Activated CD4-positive, alpha-beta T cell treated with anti-CD3 and anti-CD28 coated beads, Interleukin-2, amount 50 U/mL, for 4 hours (primary cell): ENCODE results near the gene PLA2G4B.

ENCODE experiments used
- DNase-seq, 2 experiments: peaks; one replicate each; pipeline ENCODE4 v3.0.0-alpha.2; 2020

The PLA2G4B gene

GRCh38 chr15:41809526-41810220, 29.0 kb upstream of the PLA2G4B start:
- DNase-seq = no peak

- no peak for DNase-seq
These were observed 27.8 kb upstream of the PLA2G4B start for GRCh38 chr15:41810651-41811431.

GRCh38 chr15:41811432-41812195, 27.0 kb upstream of the PLA2G4B start:
- DNase-seq = peak; percentile 68 to 72

DNA sequence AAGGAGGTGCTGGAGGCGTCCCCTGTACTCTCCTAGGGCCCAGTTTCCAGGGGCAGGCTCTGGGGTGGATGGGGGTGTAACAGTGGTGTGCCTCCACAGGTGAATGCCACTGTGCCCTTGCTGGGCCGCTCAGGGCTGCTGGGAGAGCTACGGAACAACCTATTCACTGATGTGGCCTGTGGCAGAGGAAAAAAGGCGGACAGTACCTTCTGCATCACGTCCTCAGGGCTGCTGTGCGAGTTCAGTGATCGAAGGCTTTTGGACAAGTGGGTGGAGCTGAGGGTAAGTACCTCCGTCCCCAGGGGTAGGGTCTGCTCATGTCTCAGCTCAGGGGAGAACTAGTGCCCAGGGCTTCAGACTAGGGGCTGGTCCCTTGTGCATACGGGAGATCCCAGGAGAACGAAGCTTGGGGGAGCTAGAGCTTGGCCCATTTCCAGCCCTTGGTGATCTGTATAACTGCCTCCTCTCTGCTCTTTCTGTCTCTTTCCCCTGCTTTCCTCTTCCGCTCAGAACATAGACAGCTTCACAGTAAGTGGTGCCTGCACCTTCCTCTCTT, 25.7 kb upstream of the PLA2G4B start:
- DNase-seq = no peak

GRCh38 chr15:41813426-41813825, 25.2 kb upstream of the PLA2G4B start:
- DNase-seq = no peak

DNA sequence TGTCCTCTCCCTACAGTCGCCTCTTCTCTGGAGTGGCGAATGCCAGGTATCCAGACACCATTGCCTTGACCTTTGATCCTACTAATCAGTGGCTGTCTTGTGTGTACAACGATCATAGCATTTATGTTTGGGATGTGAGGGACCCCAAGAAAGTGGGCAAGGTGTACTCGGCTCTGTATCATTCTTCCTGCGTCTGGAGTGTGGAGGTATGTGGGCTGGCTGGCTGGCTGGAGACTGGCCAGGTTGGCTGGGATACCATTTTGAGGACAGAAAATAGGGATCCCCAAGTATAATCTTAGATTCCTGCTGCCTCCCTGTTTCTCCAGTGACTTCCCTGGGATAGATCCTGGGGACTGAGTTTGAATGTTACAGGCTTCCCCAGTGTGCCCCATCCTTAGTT, 24.1 kb upstream of the PLA2G4B start:
- no peak for DNase-seq

GRCh38 chr15:41816788-41817187, 21.9 kb upstream of the PLA2G4B start:
- DNase-seq = no peak

DNA sequence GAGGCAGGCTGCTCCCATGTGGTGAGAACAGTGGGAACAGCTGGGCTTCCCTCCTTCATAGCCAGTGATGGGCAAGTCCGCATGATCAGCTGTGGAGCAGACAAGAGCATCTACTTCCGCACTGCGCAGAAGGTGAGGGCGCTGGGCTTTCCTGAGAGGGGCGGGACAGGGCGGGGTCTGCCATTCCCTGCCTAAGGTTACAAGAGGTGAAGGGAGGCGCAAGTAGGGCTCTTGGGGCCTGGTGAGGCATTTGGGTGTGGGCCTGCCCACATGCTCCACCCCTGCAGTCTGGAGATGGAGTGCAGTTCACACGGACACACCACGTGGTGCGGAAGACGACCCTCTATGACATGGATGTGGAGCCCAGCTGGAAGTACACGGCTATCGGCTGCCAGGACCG, 21.3 kb upstream of the PLA2G4B start:
- DNase-seq = no peak

DNA sequence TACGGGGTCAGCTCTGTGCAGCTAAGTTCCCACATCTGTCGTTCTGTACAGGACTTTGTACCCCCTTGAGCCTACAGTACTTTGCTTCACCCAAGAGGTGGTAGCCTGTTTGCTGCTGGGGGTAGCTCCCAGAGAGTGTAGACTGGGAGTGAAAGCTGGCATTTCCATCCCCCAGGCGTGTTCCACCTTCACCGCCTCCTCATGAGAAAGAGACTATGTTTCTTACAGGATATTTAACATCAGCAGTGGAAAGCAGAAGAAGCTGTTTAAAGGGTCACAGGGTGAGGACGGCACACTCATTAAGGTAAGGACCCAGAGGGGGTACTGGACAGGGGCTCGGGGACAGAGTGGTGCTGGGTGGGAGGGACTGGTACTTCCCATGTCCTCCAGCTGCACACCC, 20.9 kb upstream of the PLA2G4B start:
- no peak for DNase-seq

DNA sequence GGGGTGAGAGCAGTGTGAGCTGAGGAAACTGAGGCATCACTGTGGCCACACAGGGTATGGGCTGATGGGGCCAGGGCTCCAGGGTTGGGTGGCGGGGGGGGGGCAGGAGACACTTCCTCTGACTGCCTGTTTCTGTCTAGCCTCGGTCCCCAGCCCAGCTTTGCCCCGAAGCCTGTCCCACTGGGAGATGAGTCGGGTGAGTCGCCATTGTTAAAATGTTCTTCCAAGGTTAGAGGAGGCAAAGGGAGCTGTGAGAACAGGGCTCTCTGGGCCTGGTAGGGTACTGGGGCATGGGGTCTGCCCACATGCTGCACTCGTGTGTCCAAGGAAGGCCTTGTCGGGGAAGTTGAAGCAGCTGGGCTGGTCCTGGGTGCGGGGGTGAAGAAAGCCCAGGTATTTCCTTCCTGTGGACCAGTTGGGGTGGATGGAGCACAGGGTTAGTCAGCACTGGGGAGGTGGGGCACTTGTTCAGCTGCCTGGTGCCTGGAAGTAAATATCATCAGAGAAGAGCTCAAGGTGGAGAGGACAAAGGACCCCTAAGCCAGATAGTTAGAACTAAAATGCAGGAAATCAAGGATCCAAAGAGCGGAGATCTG, 19.1 kb upstream of the PLA2G4B start:
- no peak for DNase-seq

GRCh38 chr15:41820791-41821423, 17.7 kb upstream of the PLA2G4B start:
- no peak for DNase-seq

DNA sequence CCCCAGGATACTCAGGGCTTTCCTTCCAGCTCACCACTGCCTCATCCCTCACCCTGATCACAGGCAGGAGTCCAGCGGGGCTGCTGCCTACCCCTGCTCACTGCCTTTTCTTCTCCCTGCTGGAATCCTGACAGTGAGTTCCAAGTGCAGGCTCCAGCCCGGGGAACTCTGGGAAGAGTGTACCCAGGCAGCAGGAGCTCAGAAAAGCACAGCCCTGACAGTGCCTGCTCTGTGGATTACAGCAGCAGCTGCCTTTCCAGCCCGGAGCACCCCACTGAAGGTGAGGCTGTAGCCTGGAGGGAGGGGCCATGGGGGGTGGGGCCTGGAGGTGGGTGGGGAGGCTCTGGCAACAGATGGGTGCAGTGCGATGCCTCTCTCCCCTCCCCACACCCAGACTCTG, 16.8 kb upstream of the PLA2G4B start:
- DNase-seq = no peak

- no peak for DNase-seq
These were observed 16.2 kb upstream of the PLA2G4B start for GRCh38 chr15:41822471-41822870.

DNA sequence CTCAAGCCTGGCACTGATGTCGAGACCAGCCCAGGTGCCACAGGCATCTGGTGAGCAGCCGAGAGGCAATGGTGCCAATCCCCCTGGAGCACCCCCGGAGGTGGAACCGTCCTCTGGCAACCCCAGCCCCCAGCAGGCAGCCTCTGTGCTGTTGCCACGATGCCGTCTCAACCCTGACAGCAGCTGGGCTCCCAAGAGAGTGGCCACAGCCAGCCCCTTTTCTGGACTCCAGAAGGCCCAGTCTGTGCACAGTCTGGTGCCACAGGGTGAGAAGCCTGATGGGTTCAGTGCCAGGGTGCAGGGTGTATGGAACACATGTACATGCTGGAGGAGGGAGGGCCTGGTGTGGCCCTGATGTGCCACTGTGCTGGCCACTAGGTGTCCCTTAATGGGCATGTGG, 15.7 kb upstream of the PLA2G4B start:
- no peak for DNase-seq

- no peak for DNase-seq
These were observed 15.1 kb upstream of the PLA2G4B start for GRCh38 chr15:41823502-41823901.

- no peak for DNase-seq
These were observed 14.4 kb upstream of the PLA2G4B start for GRCh38 chr15:41824062-41824745.

- no peak for DNase-seq
These were observed 13.5 kb upstream of the PLA2G4B start for GRCh38 chr15:41825145-41825544.

DNA sequence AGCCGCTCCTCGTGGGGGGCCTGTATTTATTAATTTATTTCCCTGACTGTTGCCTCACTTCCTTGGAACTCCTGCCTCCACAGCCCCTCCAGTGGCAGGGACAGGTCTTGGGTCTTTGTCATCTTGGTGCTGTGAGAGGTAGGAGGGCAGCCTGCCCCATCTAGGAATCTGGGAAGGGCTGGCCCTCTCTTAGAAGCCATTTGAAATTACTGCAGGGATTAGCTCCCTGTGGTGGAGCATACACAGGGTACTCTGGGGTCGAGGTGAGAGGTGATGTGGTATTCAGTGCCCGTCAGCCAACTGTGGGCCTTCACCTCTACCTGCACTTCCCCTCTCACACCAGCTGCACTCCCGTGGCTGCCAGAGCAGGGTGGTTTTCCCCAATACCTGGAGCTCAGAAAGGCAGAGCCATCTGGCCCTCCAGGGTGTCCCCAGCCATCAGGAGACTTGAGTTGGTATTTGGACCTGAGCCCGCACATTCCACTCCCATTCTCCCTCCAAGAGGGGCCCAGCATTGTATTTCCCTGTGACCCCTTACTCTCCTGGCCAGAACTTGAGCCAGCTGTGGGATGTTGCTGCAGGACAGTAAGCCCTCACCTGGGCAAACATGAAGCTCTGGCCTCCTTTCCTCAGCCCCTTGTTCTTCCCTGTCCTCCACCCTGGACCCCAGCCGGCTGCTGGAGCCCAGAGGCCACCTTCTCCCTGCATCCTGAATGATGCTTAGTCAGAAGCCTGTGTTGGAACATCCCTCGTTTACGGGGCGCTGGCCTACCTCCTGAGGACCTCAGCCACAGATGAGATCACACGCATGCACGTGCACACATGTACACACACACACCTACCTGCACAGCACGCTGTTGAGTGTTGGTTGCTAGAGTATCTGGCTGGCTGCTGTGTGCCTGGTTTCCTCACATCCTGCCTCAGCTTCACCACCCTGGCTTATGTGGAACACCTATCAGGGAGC, 12.8 kb upstream of the PLA2G4B start:
- DNase-seq = no peak

DNA sequence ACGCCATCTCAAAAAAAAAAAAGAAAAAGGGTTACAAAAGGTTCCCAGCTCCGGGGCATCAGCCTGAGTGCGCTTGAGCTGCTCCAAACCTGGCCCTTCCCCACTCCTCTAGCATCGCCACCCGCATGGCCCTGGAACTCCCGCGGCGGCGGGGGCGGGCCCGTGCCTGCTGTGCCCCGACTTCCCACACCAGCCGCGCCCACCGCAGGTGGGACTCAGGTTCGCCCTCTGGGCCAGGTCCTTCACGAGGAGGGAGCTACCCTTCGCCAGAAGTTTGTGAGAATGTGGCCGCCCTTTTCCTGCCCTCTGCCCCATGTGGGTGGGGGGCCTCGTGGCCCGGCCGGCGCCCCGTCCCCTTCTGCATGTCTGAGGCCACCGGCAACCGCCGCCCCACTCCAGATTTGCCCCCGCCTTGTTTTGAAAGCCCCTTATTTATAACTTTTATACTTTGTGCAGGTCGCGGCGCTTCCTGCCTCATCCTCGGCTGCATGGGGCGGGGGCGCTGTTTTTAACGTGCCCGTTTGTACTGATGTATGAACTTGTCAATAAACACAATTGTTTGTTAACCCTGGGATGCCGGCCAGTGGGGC, 11.3 kb upstream of the PLA2G4B start:
- peak; percentile 5 to 13 for DNase-seq
